IMR-90 (cell line): ENCODE measurements around the gene MRC1.
A peak's percentile ranks its signal among the peaks of the same experiment; 100 is the strongest.

ENCODE experiments used
- BHLHE40 ChIP-seq: fragments of 150-350 bp; IDR thresholded peaks from 2 replicates; pipeline ENCODE4 v1.6.1; 2016; ENCODE audit warnings: mild to moderate bottlenecking, low read depth, low read length
- CEBPB ChIP-seq: IDR thresholded peaks from 2 replicates; pipeline ENCODE4 v1.6.1; 2012; ENCODE audit warnings: low read depth, low read length, improper control_type of control experiment
- FOS ChIP-seq: fragments of 150-350 bp; IDR thresholded peaks from 2 replicates; pipeline ENCODE4 v1.6.1; 2016; ENCODE audit warnings: low read depth, low read length
- MAFK ChIP-seq: IDR thresholded peaks from 2 replicates; pipeline ENCODE4 v1.6.1; 2012; ENCODE audit warnings: low read depth, low read length, improper control_type of control experiment
- MAZ ChIP-seq: IDR thresholded peaks from 2 replicates; pipeline ENCODE4 v1.6.1; 2012; ENCODE audit warnings: low read depth, mild to moderate bottlenecking, low read length, improper control_type of control experiment, moderate library complexity, borderline replicate concordance
- MXI1 ChIP-seq: IDR thresholded peaks from 2 replicates; pipeline ENCODE4 v1.6.1; 2012; ENCODE audit warnings: low read depth, mild to moderate bottlenecking, low read length, moderate library complexity, borderline replicate concordance
- POLR2A ChIP-seq: IDR thresholded peaks from 2 replicates; pipeline ENCODE4 v1.6.1; 2012; ENCODE audit warnings: mild to moderate bottlenecking, low read depth, low read length
- SMC3 ChIP-seq: fragments of 150-350 bp; IDR thresholded peaks from 2 replicates; pipeline ENCODE4 v1.6.1; 2016; ENCODE audit warnings: low read depth, mild to moderate bottlenecking, antibody characterized with exemption, low read length, moderate library complexity
- TF ChIP-seq, protein P1 (sequence below): conservative IDR thresholded peaks from 2 replicates; pipeline ENCODE4 v1.5.1; 2012; ENCODE audit warnings: mild to moderate bottlenecking, low read depth, low read length, improper control_type of control experiment
- TF ChIP-seq, protein P2 (sequence below): fragments of 150-350 bp; IDR thresholded peaks from 2 replicates; pipeline ENCODE4 v1.6.1; 2017; ENCODE audit warnings: mild to moderate bottlenecking, antibody characterized with exemption, low read length, low read depth
- TF ChIP-seq, protein P3 (sequence below): fragments of 150-350 bp; IDR thresholded peaks from 2 replicates; pipeline ENCODE4 v1.6.1; 2016; ENCODE audit warnings: low read depth, mild to moderate bottlenecking, low read length, moderate library complexity, borderline replicate concordance

DNA sequence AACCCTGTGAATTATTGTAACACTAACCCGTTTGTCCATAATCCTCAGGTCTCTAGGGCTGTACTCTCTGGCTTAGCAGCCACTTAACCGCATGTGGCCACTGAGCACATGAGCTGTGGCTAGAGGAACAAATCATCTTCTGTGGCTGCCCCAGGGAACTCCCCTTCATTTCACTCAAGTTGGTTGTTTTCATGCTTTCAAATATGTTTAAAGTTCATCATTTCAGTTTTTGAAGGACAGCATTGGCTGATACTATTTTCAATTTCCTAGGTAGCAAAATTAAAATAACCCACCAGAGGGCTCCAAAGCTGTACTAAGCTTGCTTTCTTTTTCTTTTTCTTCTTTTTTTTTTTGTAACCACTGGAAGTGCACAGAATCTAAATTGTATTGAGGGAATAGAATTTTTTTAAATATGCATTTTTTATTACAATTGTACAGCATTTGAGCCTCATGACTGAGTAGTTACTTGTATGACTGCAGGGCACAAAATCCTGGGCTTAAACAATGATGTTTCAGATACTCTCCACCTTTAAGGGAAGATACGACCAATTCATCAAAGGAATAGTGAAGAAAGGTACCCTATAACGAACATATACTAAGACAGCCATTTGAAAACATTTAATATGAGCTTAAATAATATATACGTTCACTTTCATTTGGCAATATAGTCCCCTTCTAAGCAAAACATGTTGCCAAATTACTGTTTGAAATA lies 38.6 kb downstream of the MRC1 start:
- TF ChIP-seq POLR2A = no peak
- TF ChIP-seq, protein P1, sequence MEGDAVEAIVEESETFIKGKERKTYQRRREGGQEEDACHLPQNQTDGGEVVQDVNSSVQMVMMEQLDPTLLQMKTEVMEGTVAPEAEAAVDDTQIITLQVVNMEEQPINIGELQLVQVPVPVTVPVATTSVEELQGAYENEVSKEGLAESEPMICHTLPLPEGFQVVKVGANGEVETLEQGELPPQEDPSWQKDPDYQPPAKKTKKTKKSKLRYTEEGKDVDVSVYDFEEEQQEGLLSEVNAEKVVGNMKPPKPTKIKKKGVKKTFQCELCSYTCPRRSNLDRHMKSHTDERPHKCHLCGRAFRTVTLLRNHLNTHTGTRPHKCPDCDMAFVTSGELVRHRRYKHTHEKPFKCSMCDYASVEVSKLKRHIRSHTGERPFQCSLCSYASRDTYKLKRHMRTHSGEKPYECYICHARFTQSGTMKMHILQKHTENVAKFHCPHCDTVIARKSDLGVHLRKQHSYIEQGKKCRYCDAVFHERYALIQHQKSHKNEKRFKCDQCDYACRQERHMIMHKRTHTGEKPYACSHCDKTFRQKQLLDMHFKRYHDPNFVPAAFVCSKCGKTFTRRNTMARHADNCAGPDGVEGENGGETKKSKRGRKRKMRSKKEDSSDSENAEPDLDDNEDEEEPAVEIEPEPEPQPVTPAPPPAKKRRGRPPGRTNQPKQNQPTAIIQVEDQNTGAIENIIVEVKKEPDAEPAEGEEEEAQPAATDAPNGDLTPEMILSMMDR = peak; percentile 64
- TF ChIP-seq, protein P2, sequence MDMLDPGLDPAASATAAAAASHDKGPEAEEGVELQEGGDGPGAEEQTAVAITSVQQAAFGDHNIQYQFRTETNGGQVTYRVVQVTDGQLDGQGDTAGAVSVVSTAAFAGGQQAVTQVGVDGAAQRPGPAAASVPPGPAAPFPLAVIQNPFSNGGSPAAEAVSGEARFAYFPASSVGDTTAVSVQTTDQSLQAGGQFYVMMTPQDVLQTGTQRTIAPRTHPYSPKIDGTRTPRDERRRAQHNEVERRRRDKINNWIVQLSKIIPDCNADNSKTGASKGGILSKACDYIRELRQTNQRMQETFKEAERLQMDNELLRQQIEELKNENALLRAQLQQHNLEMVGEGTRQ = no peak
- no peak for TF ChIP-seq CEBPB
- TF ChIP-seq MAFK = no peak
- no peak for TF ChIP-seq BHLHE40
- peak; percentile 79 for TF ChIP-seq SMC3
- TF ChIP-seq MAZ = no peak
- TF ChIP-seq, protein P3, sequence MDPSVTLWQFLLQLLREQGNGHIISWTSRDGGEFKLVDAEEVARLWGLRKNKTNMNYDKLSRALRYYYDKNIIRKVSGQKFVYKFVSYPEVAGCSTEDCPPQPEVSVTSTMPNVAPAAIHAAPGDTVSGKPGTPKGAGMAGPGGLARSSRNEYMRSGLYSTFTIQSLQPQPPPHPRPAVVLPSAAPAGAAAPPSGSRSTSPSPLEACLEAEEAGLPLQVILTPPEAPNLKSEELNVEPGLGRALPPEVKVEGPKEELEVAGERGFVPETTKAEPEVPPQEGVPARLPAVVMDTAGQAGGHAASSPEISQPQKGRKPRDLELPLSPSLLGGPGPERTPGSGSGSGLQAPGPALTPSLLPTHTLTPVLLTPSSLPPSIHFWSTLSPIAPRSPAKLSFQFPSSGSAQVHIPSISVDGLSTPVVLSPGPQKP = no peak
- no peak for TF ChIP-seq MXI1
- no peak for TF ChIP-seq FOS
